ENCODE results near the gene LRP11.

GRCh38 chr6:149851461-149852110 lies 12.6 kb downstream of the LRP11 start:
- no peak for TF ChIP-seq CTCF (IDR thresholded peaks at IDR 0.05; ENCODE audit: insufficient read depth, low read length)
- no peak for TF ChIP-seq POLR2AphosphoS5 (IDR thresholded peaks at IDR 0.05; ENCODE audit: low read depth)

Data from HL-60 (cell line).